ELF-1 (cell line): ENCODE results near the gene CORO2B.
"Not testable (repeated sequence)": the region's sequence is repeated elsewhere in the genome, so short reads cannot be mapped to it uniquely, and the experiment has no call there.

Source experiments
- DNase-seq: peaks from one replicate; pipeline ENCODE4 v3.0.0-alpha.2; 2016; ENCODE audit warnings: low read depth, low spot score

CORO2B gene

DNA sequence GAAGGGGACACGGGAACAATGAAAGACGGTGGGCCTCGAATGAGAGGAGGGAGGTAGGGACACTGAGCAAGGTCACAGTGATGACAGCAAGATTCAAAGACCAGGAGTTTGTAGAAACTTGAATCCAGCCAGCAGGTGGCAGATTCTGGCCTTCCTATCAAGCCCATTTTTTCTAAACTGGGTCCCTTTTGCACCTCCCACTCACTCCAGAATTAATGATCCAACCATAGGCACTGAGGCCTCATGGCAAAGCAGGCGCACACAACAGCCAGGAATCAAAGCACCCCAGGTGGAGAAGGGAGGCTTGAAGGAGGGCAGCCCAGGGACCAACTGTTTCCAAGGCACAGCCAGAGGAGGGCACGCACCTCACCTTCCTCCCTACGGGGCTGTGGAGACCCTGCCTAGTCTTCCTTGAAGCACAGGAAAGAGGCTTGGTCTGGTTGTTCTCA is 151.7 kb downstream of the CORO2B start:
- DNase-seq = peak; percentile 74

DNA sequence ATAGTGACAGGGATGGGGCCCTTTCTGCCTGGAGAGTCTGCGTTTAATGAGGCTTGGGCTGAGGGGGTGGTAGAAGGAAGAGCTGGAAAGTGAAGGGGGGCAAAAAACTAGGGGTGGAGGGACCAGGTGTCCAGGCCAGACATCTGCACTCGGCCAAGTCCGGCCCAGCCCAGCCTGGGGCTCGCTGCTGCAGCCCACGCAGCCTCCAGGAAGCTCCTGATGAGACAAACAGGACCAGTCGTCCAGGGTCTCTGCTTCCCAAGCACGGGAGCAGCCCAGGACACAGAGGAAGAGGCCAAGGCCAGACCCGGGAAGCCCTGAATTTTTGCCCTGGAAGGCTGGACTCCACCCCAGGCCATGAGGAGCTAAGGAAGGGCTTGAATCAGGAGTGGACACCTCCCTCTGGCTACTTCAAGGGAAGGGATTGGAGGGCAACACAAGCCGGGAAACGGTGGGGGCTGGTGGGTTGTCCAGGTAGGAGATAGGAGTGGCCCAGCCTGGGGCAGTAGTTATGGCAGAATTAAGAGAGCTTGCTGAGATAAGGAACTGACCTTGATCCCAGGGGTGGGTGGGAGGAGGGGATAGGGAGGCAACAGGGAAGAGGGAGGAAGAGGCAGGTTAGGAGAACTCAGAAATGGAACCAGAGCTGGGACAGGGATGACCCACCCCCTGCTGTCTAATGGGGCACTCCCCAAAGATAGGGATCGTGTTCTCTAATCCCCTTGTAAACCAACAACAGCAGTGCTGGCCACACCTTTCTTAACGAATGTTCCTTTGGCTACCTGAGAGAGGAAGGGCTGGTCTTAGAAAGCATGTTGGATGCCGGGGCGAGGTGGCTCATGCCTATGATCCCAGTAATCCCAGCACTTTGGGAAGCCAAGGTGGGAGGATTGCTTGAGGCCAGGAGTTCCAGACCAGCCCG is 152.4 kb downstream of the CORO2B start:
- DNase-seq = peak; percentile 66

DNA sequence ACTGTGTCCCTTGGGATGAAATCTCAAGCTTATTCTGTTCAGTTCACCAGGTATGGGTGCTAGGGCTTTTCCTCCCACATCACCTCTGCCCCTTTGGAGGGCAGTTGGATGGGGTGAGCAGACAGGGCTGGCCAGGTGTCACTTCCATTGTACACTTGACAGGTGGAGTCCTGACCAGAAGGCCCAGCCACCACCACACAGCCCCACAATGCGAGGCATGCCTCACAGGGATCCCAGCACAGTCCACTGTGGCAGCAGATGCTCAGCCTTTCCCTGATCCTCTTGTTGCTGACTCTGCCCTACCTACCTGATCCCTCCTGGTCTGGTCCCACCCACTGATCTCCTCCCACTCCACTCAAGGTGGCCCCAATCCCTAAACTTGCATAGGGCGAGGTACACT is 153.7 kb downstream of the CORO2B start:
- DNase-seq = no peak

DNA sequence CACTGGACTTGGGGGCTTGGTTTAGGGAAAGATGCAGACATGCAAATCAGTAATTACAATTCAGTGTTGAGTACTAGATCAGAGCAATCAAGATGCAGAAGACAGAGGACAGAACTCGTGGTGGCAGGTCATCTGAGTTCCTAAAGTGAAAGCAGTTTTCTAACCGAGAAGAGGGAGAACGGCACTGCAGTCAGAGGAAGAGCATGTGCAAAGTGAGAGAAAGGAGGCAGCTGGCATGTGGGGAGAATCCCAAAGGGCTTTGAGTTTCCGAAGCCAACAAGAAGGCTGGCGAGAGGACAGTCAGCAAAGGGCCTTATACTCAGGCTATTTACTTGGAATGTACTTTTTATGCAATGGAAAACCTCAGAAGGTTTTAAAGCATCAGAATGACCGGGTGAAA is 154.9 kb downstream of the CORO2B start:
- no peak for DNase-seq

DNA sequence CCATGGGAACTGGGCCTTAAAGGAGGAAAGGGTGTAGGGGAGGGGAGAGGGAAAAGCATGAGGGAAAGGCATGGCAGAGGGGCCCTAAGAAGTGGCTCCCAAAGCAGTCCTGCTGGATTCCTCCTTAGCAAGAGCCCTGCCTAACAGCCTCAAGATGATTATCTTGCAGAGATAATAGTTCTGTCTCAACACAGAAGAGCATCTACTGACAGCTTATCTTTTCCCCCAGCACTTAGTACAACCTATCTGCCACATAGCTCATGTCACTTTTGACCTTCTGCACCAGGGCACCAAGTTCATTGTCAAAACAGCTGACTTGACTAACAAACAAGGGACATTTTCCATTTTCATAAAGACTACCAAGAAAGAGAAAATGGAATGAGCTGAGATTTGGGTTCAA is 155.6 kb downstream of the CORO2B start:
- DNase-seq = peak; percentile 58

DNA sequence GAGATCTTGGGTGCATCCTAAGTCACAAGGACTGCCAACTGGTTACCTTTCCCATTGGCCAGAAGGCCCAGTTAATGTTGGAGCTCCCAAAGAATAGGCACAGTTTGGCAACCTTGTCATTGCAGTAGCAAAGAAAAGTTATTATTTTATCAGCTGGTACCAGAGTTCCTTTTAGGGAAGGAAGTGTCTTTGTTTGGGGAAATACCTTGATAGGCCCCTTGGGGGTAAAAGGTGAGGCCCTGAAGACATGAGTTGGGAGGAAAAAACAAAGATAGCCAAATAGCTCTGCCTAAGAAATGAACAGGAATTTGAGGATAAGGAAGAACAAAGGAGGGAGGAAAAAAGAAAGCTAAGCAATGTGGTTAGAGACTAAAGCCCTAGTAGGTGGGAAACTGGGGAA is 156.1 kb downstream of the CORO2B start:
- DNase-seq = no peak

DNA sequence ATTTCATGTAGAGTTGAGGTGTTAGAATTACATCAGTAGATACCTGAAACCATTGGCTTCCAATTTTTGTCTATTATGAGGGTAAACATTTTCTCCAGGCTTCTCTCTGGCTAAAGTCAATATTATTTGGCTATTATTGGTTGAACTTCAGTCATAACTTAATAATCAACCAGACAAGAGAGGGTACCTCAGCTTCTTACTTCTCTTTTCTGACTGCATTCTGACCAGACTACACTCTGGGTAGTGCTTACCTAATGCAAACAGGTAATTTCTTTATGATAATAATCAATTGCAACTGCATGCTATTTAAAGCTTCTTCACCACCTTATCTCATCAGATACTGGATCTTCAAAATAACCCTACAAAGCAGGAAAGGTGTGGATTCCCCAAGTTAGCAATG is 156.8 kb downstream of the CORO2B start:
- DNase-seq = no peak

DNA sequence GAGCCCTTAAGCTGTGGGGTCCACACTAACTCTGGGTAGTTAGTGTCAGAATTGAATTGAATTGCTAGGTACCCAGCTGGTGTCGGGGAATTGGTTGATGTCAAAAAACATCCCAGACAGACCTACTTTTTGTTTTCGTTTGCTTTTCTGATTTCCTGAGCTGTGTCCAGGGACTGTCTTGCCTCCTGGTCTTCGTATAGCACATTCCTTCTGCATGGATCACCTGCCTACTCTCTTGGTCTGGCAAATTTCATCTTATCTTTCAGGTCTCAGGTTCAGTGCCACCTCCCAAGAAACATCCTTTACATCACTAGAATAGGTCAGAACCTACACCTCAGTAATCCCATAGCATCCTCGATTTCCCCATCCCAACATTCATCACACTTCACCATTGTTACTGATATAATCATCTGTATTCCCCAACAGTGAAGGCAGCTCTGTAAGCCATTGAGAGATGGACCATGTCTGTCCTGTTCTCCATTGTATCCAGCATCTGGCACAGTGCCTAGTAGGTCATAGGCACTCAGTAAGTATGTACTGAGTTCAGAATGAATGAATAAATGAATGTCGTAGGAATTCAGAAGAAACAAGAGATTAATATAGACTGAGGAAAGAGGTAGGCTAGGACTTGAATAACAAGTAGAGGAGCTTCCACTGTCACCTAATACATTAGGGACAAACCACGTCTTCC is 160.7 kb downstream of the CORO2B start:
- no peak for DNase-seq

DNA sequence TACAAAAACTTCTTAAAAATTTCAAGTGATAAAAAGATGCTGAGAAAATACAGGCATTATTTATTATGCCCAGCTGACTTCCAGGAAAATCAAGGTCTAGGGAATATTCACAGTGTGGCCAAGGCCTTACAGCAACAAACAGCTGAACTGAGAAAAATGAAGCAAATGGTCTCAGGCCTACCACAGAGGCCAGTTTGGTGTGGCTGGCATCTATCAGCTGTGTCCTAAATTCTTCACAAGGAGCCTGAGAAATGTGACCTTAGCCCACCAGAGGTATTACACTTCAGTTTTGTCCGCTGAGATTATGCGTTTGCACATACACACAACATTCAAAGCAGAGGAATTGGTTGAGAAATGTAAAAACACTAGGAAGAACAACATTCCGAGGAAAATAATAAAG is 164.5 kb downstream of the CORO2B start:
- DNase-seq = no peak

DNA sequence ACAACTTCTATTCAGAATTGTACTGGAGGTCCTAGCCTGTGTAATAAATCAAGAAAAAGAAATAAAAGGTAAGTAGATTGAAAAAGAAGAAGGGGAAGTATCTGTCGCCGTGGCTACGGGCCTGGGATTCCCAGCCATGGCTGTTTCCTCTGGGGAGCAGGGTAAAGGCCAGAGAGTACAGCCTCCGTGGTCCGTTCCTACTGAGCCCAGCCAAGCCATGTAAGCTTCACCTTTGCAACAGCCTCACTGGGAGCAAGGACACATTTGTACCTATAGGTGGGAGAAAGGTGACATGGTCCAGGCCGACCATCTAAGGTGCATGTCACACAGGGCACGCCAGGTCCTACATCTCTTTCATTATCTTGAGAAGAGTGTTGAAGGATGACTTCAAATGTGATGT is 170.6 kb downstream of the CORO2B start:
- DNase-seq = no peak

DNA sequence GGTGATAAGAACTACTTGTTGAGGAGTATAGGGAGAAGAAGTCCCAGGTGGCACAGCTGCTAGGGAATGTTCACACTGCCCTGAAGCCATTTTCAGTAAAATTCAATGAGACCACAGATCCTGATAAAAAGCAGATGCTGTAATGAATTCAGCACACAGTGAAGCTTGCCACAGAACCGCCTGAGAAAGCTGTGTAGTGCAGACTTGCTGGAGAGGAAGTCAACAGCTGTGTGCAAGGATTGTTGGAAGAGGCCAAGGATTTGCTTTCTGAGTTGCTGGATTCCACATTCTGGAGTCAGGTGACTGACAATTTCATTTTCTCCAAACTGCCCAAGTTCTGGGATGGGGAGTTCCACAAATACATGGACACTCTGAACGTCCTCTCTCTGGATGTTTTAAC is 171.0 kb downstream of the CORO2B start:
- no peak for DNase-seq

DNA sequence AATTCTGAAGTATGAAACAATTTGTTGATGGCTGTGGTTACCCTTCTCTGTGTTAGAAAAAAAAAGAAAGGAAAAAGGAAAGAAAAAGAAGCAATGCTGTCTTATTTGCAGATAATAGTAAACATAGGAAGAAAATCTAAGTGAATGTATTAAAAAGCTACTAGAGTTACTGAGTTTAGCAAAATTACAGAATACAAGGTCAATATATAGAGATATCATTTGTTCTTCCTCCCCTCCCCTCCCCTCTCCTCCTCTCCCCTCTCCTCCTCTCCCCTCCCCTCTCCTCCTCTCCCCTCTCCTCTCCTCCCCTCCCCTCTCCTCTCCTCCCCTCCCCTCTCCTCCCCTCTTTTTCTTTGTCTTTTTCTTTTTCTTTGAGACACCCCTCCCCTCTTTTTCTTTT is 172.8 kb downstream of the CORO2B start:
- DNase-seq = no peak

DNA sequence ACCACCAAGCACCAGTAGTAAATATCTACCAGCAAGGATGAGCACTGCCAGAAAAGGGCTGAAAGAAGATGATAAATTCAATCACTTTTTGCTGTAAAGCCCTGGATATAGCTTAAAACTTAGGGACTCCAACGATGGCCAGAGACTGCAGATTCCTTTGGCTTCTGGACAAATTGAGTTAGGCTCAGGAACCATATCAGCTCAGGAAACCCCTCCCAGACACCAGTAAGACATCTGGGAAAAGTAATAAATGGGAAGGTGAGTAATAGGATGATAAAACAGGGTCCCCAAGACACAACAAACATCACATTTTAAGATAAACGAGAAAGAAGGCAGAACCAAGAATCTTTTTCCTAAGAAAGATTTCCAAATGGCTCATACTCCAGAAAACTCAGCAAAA is 176.9 kb downstream of the CORO2B start:
- no peak for DNase-seq

DNA sequence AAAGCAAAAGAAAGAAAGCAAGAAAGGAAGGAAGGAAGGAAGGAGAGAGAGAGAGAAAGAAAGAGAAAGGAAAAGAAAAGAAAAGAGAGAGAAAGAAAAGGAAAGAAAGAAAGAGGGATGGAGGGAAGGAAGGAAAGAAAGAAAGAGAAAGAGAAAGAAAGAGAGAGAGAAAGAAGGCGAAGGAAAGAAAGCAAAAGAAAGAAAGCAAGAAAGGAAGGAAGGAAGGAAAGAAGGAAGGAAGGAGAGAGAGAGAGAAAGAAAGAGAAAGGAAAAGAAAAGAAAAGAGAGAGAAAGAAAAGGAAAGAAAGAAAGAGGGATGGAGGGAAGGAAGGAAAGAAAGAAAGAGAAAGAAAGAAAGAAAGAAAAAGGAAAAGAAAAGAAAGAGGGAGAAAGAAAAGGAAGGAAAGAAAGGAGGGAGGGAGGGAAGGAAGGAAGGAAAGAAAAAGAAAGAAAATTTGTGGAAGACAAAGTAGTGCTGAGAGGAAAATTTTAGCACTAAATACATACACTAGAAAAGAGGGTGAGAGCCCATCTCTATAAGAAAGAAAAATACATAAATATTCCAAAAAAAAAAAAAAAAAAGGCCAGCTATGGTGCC is 181.3 kb downstream of the CORO2B start:
- DNase-seq = not testable (repeated sequence)

DNA sequence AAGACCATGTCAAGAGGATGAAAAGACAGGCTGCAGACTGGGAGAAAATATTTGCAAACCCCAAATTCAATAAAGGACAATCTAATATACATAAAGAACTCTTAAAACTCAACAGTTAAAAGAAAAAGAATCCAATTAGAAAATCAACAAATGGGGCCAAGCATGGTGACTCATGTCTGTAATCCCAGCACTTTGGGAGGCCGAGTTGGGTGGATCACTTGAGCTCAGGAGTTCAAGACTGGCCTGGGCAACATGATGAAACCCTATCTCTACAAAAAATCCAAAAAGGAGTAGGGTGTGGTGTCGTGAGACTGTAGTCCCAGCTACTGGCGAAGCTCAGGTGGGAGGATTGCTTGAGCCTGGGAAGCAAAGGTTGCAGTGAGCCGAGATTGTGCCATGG is 184.3 kb downstream of the CORO2B start:
- DNase-seq = no peak

DNA sequence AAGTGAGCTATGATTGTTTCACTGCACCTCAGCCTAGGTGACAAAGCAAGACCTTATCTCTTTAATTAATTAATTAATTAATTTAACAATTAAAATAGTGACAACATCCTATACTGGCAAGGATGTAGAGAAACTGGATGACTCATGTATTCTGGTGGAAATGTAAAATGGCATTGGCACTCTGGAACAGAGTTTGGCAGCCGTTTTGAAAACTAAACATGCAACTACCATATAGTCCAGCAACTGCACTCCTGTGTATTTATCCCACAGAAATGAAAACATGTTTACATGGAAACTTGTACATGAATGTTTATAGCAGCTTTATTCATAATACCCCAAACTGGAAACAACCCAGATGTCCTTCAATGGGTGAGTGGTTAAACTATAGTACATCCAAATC is 185.3 kb downstream of the CORO2B start:
- DNase-seq = no peak

DNA sequence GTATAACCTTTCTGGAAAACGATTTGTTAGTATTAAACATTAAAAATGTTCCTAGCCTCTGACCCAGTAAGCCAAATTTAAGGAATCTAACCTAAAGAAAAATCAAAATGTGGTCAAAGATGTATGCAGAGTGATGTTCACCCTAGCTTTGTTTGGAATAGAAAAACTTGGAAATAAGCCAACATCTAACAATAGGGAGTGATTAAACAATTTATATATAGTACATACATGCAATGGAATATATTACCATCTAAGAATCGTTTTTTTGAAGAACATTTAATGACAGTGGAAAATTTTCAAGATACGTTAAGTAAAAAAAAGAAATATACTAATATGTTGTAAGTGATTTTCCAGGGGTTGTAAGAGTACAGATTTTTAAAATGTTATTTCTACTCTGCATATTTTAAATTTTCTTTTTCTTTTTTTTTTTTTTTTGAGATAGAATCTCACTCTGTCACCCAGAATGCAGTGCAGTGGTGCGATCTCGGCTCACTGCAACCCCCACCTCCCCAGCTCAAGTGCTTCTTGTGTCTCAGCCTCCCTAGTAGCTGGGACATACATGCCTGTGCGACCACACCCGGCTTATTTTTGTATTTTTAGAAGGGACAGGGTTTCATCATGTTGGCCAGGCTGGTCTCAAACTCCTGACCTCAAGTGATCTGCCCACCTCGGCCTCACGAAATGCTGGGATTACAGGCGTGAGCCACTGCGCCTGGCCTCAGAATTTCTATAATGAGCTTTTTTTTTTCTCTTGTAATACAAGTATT is 187.0 kb downstream of the CORO2B start:
- no peak for DNase-seq

DNA sequence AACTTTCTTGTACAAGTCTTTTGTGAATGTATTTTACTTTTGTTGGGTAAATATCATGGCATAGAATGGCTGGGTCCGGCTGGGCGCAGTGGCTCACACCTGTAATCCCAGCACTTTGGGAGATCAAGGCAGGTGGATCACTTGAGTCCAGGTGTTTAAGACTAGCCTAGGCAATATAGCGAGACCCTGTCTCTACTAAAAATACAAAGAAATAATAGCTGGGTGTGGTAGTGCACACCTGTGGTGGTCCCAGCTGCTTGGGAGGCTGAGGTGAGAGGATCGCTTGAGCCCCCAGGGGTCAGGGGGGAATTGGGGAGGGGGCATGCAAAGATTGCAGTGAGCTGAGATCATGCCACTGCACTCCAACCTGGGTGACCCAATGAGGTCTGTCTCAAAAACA is 189.0 kb downstream of the CORO2B start:
- no peak for DNase-seq

DNA sequence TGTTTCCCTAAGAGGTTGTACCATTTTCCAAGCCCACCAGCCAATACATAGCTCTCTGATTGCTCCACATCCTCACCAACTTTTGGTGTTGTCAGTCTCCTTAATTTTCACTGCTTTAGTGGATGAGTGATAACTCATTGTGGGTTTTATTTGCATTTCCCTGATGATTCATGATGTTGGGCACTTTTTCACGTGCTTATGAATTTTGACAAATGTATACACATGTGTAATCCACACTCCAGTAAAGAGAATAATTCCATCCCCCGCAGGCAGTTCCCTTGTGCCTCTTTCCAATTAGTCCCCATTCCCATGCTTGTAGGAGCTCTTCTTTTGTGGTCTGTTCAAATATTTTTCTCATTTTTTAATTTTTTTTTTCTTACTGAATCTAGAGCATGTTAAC is 189.5 kb downstream of the CORO2B start:
- no peak for DNase-seq

DNA sequence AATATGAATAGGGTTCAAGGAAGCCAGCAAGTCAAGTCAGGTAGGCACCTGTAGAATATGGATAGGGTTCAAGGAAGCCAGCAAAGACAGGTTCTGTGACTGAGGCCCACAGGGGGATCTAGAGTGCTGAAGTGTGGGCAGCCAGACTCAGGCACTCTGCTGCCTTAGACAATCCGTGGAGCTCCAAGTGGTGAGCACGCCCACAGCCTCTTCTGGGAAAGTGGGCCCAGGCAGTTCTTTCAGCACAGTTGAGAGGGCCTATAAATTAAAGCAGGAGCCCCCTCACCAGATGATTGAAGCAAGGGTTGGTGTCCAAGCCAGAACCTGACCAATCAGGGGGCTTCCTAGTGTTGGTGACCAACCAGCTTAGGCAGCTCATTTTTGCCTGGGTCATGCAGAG is 190.9 kb downstream of the CORO2B start:
- DNase-seq = no peak

DNA sequence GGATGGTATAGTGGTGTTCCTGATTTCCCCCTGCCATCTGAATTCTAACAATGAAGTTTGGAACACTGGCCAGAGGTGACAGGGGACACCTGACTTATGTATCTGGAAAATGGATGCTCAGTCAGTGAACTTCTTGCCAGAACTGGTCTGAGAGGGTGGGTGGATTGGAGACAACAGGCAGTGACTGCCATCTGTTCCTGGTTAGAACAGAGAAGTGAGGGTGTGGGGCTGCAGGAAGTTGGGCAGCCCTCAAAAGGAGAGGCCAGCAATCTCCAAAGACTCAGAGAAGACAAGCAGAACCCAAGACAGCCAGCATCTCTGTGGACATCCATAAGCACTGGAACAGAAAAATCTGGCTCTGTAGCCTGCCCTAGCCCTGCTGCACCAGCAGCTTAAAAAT is 191.4 kb downstream of the CORO2B start:
- no peak for DNase-seq

DNA sequence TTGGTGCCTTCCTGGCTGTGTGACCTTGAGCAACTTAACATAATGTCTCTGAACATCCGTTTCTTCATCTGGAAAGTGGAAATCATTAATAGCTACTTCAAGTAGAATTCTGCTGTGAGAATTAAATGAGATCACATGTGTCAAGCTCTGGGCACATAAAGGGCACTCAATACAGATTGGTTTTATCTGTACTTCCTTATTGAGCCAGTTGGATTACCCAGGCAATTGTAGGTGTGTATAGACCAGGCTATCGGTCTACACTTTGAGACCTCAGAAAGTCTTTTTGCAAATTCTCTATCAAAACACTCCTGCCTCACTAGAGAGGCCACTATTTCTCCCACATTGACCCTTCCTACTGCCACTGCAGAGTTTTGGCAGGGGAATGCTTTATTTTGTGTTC is 194.2 kb downstream of the CORO2B start:
- DNase-seq = no peak
